Bronchial epithelial cell (primary cell): ENCODE results near the gene DKKL1. TPM values are rescaled to one million over a fixed set of nuclear protein-coding genes. Genes with fewer than 3 reads are reported as not detected.

Experiments
- DNase-seq: peaks from one replicate; pipeline ENCODE4 v3.0.0-alpha.2; 2010; ENCODE audit warnings: low read depth
- FAIRE-seq: peaks from 2 replicates; lab custom pipeline; 2011; peaks lifted over from hg19 to GRCh38; lab: Jason Lieb, UNC
- H3K27me3 ChIP-seq: 2 replicates; pipeline ENCODE4 v1.5.1; 2011; ENCODE audit warnings: low read length; ENCODE audit not compliant: control insufficient read depth, insufficient read depth
- H3K36me3 ChIP-seq: 2 replicates; pipeline ENCODE4 v1.5.1; 2011; ENCODE audit warnings: low read length; ENCODE audit not compliant: control insufficient read depth, insufficient read depth
- H3K4me3 ChIP-seq: 2 replicates; pipeline ENCODE4 v1.5.1; 2011; ENCODE audit warnings: mild to moderate bottlenecking, low read depth, low read length, control low read depth
- CTCF ChIP-seq: IDR thresholded peaks from 2 replicates; pipeline ENCODE4 v1.5.1; 2011; ENCODE audit warnings: mild to moderate bottlenecking, moderate library complexity, low read length, control low read depth, inconsistent platforms; ENCODE audit not compliant: insufficient read depth, severe bottlenecking
- total RNA-seq: library from RNA; depleted of rRNA; stranded (reverse); fragments of >200 nt; gene quantifications from 2 replicates; pipeline ENCODE4 v1.2.1, GENCODE V29; 2014

DKKL1 gene
- total RNA-seq, 1 donor from 2014 or later = not detected

DNA sequence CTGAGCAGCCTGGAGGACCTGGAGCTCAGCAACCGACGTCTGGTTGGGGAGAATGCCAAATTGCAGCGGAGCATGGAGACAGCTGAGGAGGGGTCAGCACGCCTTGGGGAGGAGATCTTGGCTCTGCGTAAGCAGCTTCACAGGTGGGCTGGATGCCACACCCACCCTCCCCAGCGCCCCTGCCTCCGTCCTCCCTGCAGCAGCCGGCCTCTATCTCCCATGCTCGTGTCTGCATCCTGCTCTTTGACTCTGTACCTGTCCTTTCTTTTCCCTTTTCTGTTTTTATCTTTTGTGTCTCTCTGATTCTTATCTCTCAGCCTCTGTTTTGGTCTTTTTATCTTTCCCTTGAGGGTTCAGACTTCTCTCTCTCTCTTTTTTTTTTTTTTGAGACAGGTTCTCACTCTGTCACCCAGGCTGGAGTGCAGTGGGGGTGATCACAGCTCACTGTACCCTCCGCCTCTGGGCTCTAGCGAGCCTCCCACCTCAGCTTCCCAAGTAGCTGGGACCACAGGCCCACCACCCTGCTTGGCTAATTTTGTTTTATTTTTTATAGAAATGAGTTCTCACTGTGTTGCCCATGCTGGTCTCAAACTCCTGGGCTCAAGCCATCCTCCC is 34.4 kb downstream of the DKKL1 start:
- Histone ChIP-seq H3K36me3 (no peaks in the 10 kb centered on the region), H3K4me3 (no peak overlapping the region), H3K27me3 (no peaks in the 10 kb centered on the region)
- DNase-seq (no peak), FAIRE-seq (no peak)
- no peak for TF ChIP-seq CTCF

DNA sequence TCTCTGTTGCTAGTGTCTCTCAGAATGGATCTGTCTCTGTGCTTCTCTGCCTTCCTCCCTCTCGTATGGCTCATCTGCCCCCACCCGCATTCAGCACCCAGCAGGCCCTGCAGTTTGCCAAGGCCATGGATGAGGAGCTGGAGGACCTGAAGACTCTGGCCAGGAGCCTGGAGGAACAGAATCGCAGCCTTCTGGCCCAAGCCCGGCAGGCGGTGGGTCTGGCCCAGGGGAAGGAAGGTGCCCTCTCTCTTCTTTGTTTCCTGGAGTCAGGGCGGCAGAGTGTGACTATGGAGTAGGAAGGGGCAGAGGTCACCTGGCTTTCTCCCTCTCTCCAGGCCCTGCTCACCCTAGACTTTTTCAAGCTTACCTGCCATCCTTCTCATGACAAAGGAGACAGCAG is 35.3 kb downstream of the DKKL1 start:
- H3K4me3 ChIP-seq = no peak overlapping the region
- H3K27me3 ChIP-seq = no peaks in the 10 kb centered on the region
- no peak for TF ChIP-seq CTCF
- no peaks in the 10 kb centered on the region for H3K36me3 ChIP-seq
- DNase-seq (no peak), FAIRE-seq (no peak)

DNA sequence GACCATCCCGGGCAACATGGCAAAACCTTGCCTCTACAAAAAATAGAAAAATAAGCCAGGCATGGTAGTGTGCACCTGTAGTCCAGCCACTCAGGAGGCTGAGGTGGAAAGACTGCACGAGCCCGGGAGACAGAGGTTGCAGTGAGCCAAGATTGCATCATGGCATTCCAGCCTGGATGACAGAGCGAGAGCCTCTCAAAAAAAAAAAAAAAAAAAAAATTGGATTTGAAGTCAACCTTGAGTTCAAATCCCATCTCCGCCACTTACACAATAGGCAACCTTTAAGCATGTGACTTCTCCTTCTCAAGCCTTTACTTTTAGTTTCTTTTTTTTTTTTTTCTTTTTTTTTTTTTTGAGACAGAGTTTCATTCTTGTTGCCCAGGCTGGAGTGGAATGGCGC is 36.4 kb downstream of the DKKL1 start:
- FAIRE-seq = no peak
- peak; percentile 34 for DNase-seq

GRCh38 chr19:49403404-49404187 is 39.9 kb downstream of the DKKL1 start:
- TF ChIP-seq CTCF = no peak
- DNase-seq = no peak
- Histone ChIP-seq H3K4me3 (no peak overlapping the region), H3K27me3 (no peaks in the 10 kb centered on the region), H3K36me3 (no peaks in the 10 kb centered on the region)
- FAIRE-seq = peak; percentile 97

More for the DNA sequence above, 36.4 kb downstream of the DKKL1 start:
- TF ChIP-seq CTCF = no peak
- no peaks in the 10 kb centered on the region for H3K36me3 ChIP-seq
- no peak overlapping the region for H3K4me3 ChIP-seq
- H3K27me3 ChIP-seq = no peaks in the 10 kb centered on the region

GRCh38 chr19:49407079-49407478 is 43.4 kb downstream of the DKKL1 start:
- no peaks in the 10 kb centered on the region for H3K27me3 ChIP-seq
- DNase-seq = no peak
- no peak overlapping the region for H3K4me3 ChIP-seq
- H3K36me3 ChIP-seq = no peaks in the 10 kb centered on the region
- FAIRE-seq = no peak
- no peak for TF ChIP-seq CTCF
